GM23338 (cell line): ENCODE data around the gene PCDHB13.
"Not testable (repeated sequence)": the region's sequence is repeated elsewhere in the genome, so short reads cannot be mapped to it uniquely, and the experiment has no call there.

Experiments used
- CREB1 ChIP-seq: fragments of 250-450 bp; sonication (Bioruptor Pico); IDR thresholded peaks from 2 replicates; pipeline ENCODE4 v1.5.0; 2020; ENCODE audit warnings: low read depth, mild to moderate bottlenecking, moderate library complexity
- EZH2 ChIP-seq: fragments of 200-600 bp; sonication (generic); IDR thresholded peaks from one replicate; pipeline ENCODE4 v1.8.0; 2017; ENCODE audit warnings: antibody characterized with exemption, mild to moderate bottlenecking, low read depth; ENCODE audit not compliant: unreplicated experiment
- EZH2phosphoT487 ChIP-seq: fragments of 200-600 bp; sonication (generic); IDR thresholded peaks from one replicate; pipeline ENCODE4 v1.8.1; 2018; ENCODE audit warnings: antibody characterized with exemption; ENCODE audit not compliant: unreplicated experiment
- JUNB ChIP-seq: IDR thresholded peaks from one replicate; pipeline ENCODE4 v1.6.1; 2016; ENCODE audit warnings: antibody characterized with exemption; ENCODE audit not compliant: unreplicated experiment
- NANOG ChIP-seq: IDR thresholded peaks from 2 replicates; pipeline ENCODE4 v1.6.1; 2016; ENCODE audit warnings: antibody characterized with exemption, borderline replicate concordance
- POLR2AphosphoS5 ChIP-seq: IDR thresholded peaks from 2 replicates; pipeline ENCODE4 v1.6.1; 2016; ENCODE audit warnings: antibody characterized with exemption, low read depth
- STAT1 ChIP-seq: IDR thresholded peaks from one replicate; pipeline ENCODE4 v1.6.1; 2016; ENCODE audit warnings: antibody characterized with exemption; ENCODE audit not compliant: unreplicated experiment
- ZNF114 ChIP-seq: fragments of 250-450 bp; sonication (Bioruptor Pico); IDR thresholded peaks from 2 replicates; pipeline ENCODE4 v1.5.0; 2020; ENCODE audit warnings: mild to moderate bottlenecking, moderate library complexity
- ZNF331 ChIP-seq: fragments of 250-450 bp; sonication (Bioruptor Pico); IDR thresholded peaks from 2 replicates; pipeline ENCODE4 v1.5.0; 2020; ENCODE audit warnings: low read depth, mild to moderate bottlenecking, moderate library complexity
- TF ChIP-seq, protein P1 (sequence below), 2 experiments: fragments of 200-600 bp in 1 of 2; sonication (generic) in 1 of 2; conservative IDR thresholded peaks; 2 replicates each; pipeline versions ENCODE4 v1.5.1 to v1.6.1; 2016 to 2017; ENCODE audit warnings: antibody characterized with exemption in 2 of 2, low read depth in 2 of 2, mild to moderate bottlenecking in 2 of 2, moderate library complexity in 1 of 2
- TF ChIP-seq, protein P2 (sequence below): IDR thresholded peaks from one replicate; pipeline ENCODE4 v1.6.1; 2018; ENCODE audit warnings: antibody characterized with exemption; ENCODE audit not compliant: unreplicated experiment
- TF ChIP-seq, protein P3 (sequence below): IDR thresholded peaks from 2 replicates; pipeline ENCODE4 v1.6.1; 2016; ENCODE audit warnings: antibody characterized with exemption

DNA sequence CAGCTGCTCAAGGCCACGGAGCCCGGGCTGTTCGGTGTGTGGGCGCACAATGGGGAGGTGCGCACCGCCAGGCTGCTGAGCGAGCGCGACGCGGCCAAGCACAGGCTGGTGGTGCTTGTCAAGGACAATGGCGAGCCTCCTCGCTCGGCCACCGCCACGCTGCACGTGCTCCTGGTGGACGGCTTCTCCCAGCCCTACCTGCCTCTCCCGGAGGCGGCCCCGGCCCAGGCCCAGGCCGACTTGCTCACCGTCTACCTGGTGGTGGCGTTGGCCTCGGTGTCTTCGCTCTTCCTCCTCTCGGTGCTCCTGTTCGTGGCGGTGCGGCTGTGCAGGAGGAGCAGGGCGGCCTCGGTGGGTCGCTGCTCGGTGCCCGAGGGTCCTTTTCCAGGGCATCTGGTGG is 24.6 kb upstream of the PCDHB13 start:
- TF ChIP-seq, protein P1, sequence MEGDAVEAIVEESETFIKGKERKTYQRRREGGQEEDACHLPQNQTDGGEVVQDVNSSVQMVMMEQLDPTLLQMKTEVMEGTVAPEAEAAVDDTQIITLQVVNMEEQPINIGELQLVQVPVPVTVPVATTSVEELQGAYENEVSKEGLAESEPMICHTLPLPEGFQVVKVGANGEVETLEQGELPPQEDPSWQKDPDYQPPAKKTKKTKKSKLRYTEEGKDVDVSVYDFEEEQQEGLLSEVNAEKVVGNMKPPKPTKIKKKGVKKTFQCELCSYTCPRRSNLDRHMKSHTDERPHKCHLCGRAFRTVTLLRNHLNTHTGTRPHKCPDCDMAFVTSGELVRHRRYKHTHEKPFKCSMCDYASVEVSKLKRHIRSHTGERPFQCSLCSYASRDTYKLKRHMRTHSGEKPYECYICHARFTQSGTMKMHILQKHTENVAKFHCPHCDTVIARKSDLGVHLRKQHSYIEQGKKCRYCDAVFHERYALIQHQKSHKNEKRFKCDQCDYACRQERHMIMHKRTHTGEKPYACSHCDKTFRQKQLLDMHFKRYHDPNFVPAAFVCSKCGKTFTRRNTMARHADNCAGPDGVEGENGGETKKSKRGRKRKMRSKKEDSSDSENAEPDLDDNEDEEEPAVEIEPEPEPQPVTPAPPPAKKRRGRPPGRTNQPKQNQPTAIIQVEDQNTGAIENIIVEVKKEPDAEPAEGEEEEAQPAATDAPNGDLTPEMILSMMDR (conservative IDR thresholded peaks at IDR 0.05; ENCODE audit: low read depth in 2 of 2) = not testable (repeated sequence)
- TF ChIP-seq EZH2; CREB1 (CRISPR knock-in tag); EZH2phosphoT487; POLR2AphosphoS5; NANOG; STAT1; JUNB; ZNF331 (CRISPR knock-in tag); ZNF114 (CRISPR knock-in tag): not testable (repeated sequence)
- TF ChIP-seq, protein P2, sequence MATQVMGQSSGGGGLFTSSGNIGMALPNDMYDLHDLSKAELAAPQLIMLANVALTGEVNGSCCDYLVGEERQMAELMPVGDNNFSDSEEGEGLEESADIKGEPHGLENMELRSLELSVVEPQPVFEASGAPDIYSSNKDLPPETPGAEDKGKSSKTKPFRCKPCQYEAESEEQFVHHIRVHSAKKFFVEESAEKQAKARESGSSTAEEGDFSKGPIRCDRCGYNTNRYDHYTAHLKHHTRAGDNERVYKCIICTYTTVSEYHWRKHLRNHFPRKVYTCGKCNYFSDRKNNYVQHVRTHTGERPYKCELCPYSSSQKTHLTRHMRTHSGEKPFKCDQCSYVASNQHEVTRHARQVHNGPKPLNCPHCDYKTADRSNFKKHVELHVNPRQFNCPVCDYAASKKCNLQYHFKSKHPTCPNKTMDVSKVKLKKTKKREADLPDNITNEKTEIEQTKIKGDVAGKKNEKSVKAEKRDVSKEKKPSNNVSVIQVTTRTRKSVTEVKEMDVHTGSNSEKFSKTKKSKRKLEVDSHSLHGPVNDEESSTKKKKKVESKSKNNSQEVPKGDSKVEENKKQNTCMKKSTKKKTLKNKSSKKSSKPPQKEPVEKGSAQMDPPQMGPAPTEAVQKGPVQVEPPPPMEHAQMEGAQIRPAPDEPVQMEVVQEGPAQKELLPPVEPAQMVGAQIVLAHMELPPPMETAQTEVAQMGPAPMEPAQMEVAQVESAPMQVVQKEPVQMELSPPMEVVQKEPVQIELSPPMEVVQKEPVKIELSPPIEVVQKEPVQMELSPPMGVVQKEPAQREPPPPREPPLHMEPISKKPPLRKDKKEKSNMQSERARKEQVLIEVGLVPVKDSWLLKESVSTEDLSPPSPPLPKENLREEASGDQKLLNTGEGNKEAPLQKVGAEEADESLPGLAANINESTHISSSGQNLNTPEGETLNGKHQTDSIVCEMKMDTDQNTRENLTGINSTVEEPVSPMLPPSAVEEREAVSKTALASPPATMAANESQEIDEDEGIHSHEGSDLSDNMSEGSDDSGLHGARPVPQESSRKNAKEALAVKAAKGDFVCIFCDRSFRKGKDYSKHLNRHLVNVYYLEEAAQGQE = not testable (repeated sequence)
- TF ChIP-seq, protein P3, sequence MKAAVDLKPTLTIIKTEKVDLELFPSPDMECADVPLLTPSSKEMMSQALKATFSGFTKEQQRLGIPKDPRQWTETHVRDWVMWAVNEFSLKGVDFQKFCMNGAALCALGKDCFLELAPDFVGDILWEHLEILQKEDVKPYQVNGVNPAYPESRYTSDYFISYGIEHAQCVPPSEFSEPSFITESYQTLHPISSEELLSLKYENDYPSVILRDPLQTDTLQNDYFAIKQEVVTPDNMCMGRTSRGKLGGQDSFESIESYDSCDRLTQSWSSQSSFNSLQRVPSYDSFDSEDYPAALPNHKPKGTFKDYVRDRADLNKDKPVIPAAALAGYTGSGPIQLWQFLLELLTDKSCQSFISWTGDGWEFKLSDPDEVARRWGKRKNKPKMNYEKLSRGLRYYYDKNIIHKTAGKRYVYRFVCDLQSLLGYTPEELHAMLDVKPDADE = not testable (repeated sequence)
